ENCODE data around the gene CCDC192.

DNA sequence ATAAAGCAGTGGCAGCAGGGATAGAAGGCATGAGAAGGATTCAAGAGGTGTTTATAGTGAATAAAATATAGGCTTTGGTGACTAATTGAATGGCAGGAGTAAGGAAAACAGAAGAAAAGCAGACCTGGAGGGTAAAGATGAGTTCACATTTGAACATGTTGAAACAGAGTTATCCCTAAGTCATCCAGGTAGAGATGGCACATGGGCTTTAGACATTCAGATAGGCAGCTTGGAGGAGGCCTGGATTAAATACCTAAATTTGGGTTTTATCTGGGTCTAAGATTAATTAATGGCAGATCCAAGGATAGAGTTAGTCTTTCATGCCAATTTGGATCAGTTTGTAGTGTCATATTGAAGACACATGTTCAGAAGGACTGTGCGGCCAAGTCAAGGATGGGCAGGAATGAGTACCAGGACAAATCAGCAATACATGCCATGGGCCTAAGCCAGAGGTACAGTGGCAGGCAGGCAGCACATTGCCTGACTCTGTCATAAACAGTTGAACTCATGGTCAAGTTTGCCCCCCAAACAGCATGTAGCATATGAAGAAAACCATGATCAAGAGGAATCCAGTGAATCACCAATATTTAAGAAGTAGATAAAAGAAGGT, 264.9 kb downstream of the CCDC192 start:
- TF ChIP-seq, protein P1, sequence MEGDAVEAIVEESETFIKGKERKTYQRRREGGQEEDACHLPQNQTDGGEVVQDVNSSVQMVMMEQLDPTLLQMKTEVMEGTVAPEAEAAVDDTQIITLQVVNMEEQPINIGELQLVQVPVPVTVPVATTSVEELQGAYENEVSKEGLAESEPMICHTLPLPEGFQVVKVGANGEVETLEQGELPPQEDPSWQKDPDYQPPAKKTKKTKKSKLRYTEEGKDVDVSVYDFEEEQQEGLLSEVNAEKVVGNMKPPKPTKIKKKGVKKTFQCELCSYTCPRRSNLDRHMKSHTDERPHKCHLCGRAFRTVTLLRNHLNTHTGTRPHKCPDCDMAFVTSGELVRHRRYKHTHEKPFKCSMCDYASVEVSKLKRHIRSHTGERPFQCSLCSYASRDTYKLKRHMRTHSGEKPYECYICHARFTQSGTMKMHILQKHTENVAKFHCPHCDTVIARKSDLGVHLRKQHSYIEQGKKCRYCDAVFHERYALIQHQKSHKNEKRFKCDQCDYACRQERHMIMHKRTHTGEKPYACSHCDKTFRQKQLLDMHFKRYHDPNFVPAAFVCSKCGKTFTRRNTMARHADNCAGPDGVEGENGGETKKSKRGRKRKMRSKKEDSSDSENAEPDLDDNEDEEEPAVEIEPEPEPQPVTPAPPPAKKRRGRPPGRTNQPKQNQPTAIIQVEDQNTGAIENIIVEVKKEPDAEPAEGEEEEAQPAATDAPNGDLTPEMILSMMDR (IDR thresholded peaks at IDR 0.05), result no peak
- TF ChIP-seq POLR2A (IDR thresholded peaks at IDR 0.05), result no peak
